GM21390 (cell line): ENCODE measurements around the gene GPATCH1.
A peak's percentile ranks its signal among the peaks of the same experiment; 100 is the strongest.

Experiments
- ATAC-seq: cut with Tn5 transposase; IDR thresholded peaks from one replicate; pipeline ENCODE4 v1.9.1; 2021; ENCODE audit not compliant: unreplicated experiment

The GPATCH1 gene

DNA sequence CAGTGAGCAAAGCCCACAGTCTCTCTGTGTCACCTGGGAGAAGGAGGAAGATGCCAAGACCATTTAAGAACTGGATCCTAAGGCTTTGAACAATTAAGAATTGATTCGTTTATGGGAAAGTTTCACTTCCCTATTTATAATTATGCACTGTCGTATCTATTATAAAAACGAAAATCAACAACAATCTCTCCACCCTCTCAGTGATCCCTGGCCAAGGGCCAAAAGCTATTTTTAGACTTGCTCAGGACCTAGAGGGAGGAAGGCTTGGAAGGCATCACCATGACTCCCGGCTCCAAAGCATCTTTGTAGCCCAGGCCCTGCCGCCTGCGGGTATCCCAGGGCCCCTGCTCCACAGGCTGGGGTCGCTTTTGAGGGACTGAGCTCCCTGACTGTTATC, 17.6 kb upstream of the GPATCH1 start:
- ATAC-seq = no peak

DNA sequence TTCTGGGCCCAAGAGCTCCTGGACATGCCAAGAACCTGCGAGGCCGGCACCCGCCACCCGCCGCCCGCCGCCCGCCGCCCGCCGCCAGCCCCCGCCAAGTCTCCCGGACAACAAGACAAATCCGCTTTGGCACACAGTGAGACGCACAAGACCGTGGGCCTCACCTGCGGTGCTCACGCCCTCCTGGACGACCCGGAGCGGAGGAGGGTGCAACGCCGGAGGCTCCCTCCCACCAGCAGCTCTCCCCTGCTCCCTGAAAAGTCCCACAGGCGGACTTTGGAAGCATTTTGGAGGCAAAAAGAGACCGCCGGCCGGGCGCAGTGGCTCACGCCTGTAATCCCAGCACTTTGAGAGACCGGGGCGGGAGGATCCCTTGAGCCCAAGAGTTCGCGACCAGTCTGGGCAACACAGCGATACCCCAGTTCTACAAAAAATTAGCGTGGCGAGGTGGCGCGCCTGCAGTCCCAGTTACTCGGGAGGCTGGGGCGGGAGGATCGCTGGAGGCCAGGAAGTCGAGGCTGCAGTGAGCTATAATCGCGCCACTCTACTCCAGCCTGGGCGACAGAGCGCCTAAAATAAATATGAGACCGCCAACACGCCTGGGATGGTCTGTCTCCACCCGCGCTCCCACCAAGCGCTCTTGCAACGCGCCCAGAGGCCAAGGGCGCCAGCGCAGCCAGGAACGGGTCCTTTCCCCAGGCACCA, 17.1 kb upstream of the GPATCH1 start:
- ATAC-seq = no peak

DNA sequence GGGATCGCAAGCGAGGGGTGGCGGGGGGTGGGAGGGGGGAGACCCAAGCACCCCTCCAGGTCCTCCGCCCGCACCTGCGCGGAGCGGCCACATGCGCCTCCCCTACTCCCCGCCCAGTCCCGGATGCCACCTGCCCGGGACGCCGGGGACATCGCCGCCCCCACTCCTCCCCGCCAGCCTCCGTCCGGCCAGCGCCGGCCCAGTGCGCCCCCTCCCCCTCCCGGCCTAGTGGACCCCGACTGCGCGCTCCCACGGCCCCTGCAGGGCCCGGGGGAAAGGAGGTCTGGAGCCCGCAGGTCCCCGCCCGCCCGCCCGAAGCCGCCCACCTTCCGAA, 16.6 kb upstream of the GPATCH1 start:
- peak; percentile 51 for ATAC-seq

DNA sequence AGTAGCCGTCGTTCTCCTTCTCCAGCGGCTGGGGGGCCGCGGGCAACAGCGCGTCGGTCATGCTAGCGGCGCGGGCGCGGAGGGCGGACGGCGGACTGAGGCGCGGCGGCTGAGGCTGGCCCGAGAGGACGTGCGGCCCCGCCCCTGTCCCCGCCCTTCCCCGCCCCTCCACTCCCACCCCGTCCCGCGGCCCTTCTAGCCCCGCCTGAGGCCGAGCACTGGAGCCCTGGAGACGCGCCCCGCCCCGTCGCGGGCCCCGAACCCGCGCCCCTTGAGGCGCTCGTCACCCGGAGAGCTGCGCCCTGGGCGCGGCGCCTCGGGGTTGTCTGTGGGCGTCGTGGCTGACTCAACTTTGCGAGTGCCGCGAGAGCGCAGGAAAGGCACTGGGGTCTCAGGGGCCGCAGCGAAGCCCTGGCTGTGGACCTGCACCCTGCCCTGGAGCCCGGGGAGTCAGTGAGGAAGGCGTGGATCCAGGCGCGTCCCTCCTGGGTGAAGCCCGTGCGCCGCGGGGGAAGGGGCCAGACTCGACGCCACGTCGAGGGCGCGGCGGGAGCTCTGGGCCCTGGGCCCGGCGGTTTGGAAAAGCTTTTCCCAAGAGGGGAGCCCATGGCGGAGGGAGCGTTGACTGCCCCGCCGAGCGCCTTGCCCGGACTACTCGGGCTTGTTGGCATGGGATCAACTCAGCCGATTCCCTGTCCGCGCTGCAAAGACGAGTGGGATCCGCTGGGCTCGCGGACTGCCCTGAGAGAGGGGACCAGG, 16.0 kb upstream of the GPATCH1 start, which contains the start of gene RHPN2:
Gene RHPN2, minus strand, starts transcription at position 97 of the 759 bp plus-strand sequence. Its CDS starts 36 bp downstream, at position 61.
- ATAC-seq = peak; percentile 74

DNA sequence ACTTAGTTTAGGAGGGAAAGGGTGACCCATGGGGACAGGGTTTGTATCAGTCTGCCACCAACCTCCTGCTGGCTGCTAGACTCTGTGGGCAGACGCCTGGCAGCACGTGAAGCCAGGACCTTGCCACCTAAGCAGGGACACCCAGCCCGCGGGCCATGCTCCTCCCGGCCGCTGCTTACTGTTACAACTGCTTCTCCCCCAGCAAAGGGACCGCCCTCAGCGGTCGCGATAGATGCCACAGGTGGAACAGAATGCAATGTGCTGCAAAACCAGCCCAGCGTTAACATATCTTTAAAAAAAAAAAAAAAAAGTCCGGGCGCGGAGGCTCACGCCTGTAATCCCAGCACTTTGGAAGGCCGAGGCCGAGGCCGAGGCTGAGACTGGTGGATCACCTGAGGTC, 14.4 kb upstream of the GPATCH1 start:
- no peak for ATAC-seq

DNA sequence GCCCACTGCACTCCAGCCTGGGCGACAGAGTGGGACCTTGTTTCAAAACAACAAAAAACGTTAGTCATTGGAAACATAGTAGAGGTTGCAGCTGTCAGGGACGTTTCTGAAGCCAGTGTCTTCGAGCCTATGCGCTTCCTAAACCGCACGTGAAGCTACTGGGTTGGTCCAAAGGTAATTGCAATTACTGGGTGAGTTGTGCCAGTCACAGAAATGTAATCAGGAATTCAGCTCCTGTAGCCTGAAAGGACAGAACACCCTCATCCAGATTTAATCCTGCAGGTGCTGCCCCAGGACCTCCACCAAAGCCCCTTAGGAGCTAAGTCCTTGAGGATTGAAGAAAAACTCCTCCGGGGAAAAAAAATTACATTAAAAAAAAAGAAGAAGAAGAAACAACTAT, 13.9 kb upstream of the GPATCH1 start:
- no peak for ATAC-seq

DNA sequence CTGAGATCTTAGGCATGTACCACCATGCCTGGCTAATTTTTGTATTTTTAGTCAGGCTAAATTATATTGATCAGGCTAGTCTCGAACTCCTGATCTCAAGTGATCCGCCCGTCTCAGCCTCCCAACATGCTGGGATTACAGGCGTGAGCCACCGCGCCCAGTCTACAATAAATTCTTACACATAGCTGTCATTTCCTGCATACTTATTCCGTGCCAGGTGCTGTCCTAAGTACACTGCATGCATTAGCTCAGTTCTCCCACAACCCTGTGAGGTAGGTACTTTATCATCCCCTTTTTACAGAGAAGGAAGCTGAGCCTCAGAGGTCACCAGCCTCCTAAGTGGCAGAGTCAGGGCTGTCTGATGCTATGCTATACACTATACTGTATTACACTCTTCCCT, 9.1 kb upstream of the GPATCH1 start:
- no peak for ATAC-seq

DNA sequence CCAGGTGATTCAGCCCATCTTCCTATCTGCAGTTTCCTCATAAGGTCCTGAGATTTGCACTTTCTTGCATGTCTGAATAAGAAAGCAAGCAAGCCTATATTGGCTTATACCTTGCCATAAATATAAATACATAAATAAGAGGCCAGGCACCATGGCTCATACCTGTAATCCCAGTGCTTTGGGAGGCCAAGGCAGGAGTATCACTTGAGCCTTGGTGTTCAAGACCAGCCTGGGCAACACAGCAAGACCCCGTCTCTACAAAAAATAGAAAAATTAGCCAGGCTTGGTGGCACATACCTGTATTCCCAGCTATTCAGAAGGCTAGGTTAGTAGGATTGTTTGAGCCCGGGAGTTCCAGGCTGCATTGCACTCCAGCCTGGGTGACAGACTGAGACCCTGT, 5.5 kb upstream of the GPATCH1 start:
- ATAC-seq = no peak

DNA sequence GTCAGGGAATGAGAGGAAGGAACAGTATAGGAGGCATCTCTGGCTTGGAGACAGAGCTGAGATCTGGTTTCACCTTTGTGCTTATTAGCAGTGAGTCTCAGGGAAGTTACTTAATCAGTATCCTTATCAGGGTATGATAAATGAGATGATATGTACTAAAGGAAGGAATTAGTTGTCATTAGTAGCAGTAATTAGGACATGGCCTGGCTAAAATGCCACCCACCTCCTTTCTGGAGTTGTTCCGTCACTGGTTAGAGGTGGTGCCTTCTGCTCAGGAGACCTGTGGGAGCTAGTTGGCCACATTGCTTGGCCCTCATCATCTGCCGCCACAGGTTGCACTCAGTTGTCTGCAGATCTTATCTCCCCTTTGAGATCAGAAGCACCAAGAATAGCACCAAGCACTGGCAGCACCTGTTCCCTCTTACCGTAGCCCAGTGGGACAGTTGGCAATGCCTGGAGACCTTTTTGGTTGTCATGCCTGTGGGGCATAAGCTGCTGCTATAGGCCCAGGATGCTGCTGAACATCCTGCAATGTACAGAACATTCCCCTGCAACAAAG, 4.7 kb downstream of the GPATCH1 start:
- ATAC-seq = no peak

DNA sequence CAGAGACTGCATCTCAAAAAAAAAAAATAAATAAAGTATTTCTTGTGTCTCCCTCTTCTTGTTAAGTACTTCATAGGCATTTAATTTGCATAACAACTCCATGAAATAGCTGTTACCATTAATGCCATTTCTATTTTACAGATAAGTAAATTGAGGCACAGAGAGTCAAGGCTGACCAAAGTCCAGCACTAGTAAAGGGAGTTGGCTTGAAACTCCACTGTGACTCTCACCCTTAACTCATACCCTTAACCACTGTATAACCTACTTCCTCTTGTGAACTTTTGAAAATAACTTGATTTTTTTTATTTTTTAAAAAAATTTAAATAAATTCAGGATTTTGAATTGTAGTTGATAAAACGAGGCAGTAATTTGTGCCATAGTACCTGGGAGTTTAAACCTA, 6.0 kb downstream of the GPATCH1 start:
- no peak for ATAC-seq

DNA sequence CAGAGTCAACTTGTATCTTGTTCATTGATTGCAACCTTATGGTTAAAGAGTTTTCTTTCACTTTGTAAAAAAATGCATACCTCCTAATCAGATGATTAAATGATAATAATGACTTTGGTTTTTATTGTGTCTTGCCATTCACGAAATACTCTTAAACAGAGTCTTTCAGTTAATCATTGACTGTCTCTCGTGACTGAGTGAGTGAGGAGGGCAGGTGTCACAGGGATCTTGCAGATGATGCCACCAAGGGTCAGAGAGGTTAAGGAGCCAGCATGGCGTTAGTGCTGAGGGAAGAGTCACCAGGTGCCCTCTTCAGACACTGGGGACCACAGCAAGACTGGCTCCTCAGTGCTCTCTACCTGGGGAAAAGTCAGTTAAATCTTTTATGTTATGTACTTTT, 8.0 kb downstream of the GPATCH1 start:
- no peak for ATAC-seq

DNA sequence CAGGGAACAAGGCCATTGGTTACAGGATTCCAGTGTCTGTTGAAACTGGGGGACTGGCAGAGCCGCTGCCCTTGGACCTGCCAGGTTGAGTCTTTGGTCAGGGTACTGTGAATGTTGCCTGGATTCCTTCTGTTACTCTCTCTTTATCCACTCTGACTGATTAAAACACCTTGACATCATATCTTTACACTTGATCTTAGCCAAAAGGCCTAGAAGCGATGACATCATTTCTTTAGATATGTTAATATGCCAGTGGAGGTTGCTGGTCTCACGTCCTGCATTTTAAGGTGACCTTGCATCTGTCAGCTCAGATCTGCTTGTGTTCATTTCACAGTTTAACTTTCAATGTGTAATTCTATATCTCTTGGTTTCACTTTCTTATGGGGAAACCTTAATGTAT, 9.2 kb downstream of the GPATCH1 start:
- no peak for ATAC-seq

DNA sequence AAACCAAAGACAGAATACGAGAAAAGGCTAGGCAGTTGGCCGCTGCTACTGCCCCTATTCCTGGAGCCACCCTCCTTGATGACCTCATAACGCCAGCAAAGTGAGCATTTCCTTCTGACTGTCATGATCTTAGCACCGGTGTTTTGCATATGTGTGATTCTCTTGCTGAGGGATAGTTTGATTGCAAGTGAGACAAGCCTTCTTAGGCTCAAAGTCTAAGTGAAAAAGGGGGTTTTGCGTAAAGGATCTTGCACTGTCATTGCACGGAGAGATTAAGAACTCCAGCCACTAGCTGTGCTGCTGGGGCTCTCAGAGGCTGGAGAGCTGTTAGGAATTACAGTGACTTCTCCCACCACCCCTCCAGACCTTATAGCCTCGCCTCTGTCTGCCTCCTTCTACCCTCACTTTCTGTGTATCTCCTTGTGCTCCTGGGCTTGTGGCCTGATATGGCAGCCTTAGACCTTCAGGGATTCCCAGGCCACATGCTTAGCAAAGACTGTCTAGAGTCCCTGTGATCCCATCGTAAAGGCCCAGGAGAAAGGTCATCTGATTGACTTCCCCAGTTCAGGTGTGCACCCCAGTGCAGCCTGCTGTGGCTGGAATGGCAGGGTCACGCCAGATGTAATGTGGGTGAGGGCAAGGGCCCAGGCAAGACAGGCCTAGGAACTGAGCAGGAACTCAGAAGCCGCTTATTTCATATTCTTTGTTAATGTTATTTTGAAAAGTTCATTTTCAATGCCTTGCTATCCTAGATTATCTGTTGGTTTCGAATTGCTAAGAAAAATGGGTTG, 12.6 kb downstream of the GPATCH1 start:
- no peak for ATAC-seq

DNA sequence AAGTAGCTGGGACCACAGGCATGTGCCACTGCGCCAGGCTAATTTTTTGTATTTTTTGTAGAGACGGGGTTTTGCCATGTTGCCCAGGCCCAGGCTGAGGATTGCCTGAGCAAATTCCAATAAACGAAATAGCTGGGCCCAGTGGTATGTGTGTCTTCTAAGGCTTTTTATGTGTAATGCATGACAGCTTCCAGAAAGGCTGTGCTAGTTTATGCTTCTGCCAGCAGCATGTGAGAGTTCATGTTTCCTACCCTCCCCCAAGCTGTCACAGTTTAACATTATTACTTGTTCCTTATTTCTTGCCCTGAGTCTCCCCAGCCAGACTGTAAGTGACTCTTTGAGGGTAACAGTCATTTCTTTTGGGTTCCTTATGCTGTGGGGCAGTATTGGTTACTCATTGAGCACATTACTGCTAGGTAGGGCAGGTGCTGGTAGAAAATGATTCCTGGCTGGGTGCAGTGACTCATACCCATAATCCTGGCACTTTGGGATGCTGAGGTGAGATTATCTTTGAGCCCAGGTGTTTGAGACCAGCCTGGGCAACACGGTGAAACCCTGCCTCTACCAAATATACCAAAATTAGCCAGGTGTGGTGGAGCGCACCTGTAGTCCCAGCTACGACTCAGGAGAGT, 13.6 kb downstream of the GPATCH1 start:
- no peak for ATAC-seq

DNA sequence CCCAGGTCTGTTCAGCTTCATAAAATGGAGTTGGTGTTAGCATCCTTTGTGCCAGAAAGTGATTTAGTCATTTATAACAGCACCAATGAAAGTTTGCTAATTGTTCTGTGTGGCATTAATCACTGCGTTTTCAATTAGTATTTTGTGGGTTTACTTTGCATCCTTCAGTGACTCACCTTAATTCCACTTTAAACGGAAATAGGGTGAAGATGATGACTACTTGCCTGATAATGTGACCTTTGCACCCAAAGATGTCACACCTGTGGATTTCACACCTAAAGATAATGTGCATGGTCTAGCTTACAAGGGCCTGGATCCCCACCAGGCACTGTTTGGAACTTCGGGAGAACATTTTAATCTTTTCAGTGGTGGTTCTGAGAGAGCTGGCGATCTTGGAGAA, 15.0 kb downstream of the GPATCH1 start:
- no peak for ATAC-seq

DNA sequence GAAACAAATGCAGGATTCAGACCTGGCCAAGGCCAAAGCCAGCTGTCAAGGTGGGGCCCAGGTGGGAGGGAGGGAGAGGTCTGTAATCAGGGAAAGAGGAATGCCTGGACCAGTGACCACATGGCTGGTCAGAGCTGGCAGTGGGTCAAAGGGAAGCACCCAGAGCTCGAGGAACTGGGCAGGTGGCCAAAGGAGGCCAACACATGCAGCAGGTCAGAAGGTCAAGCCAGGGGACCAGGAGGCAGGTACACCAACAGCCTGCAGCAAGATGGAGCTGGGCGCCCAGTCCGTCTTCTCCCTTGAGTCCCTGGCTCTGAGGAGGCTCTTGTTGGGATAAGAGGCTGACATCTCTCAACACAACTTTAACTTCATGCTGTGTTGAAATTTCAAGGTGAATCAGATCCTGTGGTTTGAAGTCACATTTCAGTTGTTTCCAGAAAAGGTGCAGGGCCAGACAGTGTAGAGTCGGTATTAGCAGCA, 17.1 kb downstream of the GPATCH1 start:
- ATAC-seq = no peak

DNA sequence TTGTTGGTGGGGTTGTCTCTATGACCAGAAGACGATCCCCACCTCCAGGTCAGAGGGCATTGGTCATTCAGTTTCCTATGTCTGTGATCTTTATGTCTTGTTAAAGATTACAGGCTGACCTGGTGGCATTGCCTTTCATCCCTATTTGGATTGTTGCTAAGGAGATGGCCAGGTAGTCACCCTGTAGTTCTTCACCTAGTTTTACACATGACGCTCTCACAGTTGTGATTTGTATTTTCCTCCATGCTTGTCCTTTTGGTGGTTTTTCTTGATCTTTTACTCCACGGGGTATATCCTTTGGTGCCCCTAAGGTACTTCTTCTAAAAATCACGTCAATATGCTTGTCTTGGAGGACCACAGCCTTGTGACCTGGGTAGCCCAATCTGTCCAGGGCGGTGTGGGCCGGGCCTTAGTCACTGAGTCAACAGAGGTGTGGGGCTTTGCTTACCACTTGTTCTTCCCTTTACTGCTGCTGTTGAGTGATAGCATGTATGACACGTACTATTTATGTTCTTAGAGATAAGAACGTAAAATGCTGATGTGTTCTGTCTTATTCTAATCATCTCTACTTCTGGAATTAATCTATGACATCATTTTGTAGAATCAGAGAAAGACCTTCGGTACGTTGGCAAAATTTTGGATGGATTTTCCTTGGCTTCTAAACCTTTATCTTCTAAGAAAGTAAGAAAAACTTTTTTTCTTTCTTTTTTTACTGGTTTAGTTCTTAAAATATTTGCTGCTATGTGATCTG, 20.1 kb downstream of the GPATCH1 start:
- ATAC-seq = no peak

DNA sequence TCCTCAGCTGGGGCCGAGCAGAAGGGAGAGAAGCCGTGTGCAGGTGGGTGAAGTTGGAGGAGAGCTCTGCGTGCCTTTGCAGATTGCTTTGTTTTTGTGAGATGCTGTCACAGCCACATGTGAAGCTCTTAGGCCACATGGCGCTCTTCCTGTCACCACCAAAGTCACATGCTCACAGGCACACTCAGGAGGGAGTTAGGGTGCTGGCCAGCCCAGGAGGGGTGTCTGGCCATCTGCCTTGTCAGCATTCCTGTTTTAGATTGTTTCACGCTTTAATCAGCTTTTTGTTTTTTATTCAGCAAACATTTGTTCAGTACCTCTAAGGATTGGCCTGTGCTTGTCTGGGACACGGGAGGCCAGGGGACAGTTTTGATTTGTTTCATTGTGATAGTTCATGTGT, 21.9 kb downstream of the GPATCH1 start:
- ATAC-seq = no peak

DNA sequence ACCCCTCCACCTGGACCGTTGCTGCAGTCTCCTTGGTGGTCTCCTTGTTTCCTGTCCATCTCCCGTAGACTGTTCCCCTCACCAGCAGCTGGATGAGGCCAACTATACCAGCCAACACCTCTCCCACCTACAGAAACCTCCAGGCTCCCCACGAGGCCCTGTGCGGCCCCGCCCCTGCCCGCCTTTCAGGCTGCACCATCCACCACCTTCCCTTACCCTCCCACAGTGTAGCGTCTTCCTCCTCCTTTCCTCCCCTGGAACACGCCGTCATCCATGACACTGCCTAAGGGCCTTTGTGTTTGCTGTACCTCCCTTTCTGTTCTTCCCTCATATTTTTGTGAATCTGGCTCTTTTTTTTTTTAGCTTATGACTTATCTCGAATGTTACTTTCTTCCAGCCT, 27.2 kb downstream of the GPATCH1 start:
- ATAC-seq = no peak
